ENCODE results near the gene NEAT1.
"Not testable (repeated sequence)": the region's sequence is repeated elsewhere in the genome, so short reads cannot be mapped to it uniquely, and the experiment has no call there.

The NEAT1 gene

GRCh38 chr11:65412271-65413076, 10.1 kb upstream of the NEAT1 start:
- no peak overlapping the region for H3K4me3 Mint-ChIP-seq

DNA sequence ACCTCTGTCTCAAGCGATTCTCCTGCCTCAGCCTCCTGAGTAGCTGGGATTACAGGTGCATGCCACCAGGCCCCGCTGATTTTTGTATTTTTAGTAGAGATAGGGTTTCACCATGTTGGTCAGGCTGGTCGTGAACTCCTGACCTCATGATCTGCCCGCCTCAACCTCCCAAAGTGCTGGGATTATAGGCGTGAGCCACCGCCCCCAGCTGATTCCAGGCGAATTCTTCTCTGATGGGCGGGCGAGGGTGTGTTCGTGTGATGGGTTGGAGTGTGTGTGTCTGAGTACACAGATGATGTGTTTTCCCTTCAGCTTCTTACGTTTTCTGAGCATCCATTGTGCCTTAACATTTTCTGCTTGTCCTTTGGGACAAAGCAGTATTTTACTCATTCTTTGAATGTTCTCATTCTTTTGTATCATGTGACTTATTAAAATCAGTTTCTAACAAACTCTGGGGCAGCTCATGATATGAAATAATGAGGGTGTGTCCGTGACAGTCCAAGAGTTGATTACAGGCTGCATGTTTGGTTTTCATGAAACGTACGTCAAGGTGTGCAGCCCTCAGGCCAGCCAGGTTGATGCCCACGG, 9.4 kb upstream of the NEAT1 start:
- H3K4me1 Mint-ChIP-seq (ENCODE audit: low read depth), result peaks cover 27% of the 10 kb centered on the region
- H3K4me3 Mint-ChIP-seq, H3K9me3 Mint-ChIP-seq, DNase-seq, H3K27me3 Mint-ChIP-seq, H3K27ac Mint-ChIP-seq: not testable (repeated sequence)
- peaks cover 63% of the 10 kb centered on the region for H3K36me3 Mint-ChIP-seq (ENCODE audit: low read depth)

More at GRCh38 chr11:65412271-65413076, 10.1 kb upstream of the NEAT1 start:
- no peak for DNase-seq
- H3K9me3 Mint-ChIP-seq, result no peaks in the 10 kb centered on the region
- peaks cover 67% of the 10 kb centered on the region for H3K36me3 Mint-ChIP-seq (ENCODE audit: low read depth)
- peaks cover 20% of the 10 kb centered on the region for H3K4me1 Mint-ChIP-seq (ENCODE audit: low read depth)
- no peaks in the 10 kb centered on the region for H3K27me3 Mint-ChIP-seq
- H3K27ac Mint-ChIP-seq, result peak overlapping the region; percentile 50

DNA sequence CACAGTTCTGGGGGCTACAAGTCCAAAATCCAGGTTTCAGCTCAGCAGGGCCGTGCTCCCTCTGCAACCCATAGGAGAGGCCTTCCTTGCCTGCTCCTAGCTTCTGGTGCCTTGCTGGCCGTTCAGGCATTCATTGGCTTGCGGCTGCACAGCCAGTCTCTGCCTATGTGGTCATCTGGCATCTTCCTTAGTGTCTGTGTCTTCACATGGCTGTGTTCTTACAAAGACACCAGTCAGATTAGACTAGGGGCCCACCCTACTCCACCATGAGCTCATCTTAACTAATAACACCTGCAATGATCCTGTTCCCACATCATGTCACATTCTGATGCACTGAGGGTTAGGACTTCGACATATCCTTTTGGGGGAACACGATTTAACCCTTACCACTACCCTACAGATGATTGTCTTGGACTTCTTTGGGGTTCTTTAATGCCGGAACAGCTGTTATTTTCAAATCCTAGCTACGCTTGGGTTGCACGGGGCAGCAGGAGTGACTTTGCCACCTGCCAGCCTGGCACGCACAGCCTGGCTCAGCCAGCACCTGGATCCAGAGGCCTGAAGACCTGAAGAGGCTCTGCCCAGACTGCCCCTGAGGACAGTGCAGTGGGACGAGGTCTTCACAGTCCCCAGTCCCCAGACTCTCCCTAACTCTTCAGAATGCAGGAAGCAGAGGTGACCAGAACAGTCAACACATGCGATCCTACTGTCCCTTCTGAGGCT, 7.7 kb upstream of the NEAT1 start:
- H3K4me3 Mint-ChIP-seq, result no peak overlapping the region
- no peaks in the 10 kb centered on the region for H3K27me3 Mint-ChIP-seq
- H3K4me1 Mint-ChIP-seq (ENCODE audit: low read depth), result peaks cover 38% of the 10 kb centered on the region
- H3K27ac Mint-ChIP-seq, result no peak overlapping the region
- no peak for DNase-seq
- no peaks in the 10 kb centered on the region for H3K9me3 Mint-ChIP-seq
- H3K36me3 Mint-ChIP-seq (ENCODE audit: low read depth), result peaks cover 50% of the 10 kb centered on the region

GRCh38 chr11:65415499-65416340, 6.9 kb upstream of the NEAT1 start:
- H3K4me1 Mint-ChIP-seq (ENCODE audit: low read depth), result peaks cover 45% of the 10 kb centered on the region
- DNase-seq, result no peak
- H3K36me3 Mint-ChIP-seq (ENCODE audit: low read depth), result peaks cover 48% of the 10 kb centered on the region
- H3K27ac Mint-ChIP-seq, result peak overlapping the region; percentile 100
- H3K9me3 Mint-ChIP-seq, result no peaks in the 10 kb centered on the region
- H3K4me3 Mint-ChIP-seq, result peak overlapping the region; percentile 100
- no peaks in the 10 kb centered on the region for H3K27me3 Mint-ChIP-seq

DNA sequence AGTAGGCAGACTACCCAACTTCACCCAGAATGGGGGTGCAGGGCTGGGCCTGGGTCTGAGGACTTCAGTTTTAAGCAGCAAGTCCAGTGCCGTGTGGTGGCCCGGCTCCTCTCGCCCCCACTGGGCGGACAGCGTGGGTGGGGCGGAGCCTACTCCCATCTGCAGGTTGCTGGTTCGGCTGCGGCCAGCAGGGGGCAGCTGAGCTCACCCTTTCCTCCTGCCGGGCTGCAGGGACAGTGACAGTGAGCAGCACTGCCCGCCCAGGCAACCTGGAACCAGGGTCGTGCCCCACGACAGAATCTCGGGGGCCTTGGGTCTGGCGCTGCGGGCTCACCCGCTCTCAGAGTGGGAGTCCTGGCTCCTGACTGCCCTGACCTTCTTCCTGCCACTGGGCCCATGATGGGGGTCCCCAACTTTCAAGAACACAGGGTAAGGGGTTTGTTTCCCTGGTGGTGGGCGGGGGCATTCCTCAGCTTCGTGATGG, 6.2 kb upstream of the NEAT1 start:
- Mint-ChIP-seq H3K9me3 (no peaks in the 10 kb centered on the region), H3K4me3 (peak overlapping the region; percentile 100), H3K36me3 (ENCODE audit: low read depth) (peaks cover 50% of the 10 kb centered on the region), H3K27ac (peak overlapping the region; percentile 100), H3K4me1 (ENCODE audit: low read depth) (peaks cover 49% of the 10 kb centered on the region), H3K27me3 (no peaks in the 10 kb centered on the region)
- peak; percentile 96 for DNase-seq

DNA sequence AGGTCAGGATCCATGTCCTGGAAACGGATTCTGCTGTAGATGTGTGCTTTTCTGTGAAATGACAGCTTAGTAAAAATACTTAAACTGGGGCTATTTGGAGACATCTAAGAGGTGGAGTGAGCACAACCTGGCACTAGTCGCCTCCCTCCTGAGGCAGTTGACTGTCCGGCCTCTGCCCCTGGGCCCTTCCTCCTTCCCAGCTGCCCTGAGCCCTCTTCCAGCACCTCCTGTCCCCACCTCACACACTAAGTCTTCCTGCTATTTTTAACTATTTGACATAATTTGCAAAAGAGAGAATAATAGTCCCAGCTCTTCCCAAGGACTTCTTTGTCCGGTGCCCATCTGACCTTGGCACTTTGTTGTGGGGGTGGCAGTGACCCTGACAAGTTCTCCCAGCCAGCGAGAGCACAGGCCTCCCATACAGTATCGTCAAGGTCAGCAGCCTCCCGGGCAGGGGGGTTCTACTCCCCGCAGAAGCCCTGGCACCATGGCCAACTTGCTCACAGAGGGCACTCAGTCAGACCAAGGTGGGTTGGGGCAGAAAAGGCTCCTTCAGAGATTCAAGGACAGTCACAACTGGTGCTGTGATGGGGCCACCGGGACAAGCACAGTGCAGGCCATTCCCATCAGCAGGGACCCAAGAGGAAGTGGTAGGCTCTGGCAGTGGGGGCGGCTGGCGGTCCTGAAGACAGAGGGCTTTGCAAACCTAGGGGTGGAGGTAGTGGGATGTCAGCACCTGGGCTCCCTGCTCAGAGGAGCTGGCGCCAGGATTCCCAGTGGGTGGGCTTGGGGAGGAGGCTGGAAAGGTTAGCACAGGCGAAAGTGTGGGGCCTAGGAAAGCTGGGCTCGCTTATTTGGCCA, 5.5 kb upstream of the NEAT1 start:
- peaks cover 48% of the 10 kb centered on the region for H3K36me3 Mint-ChIP-seq (ENCODE audit: low read depth)
- peak overlapping the region; percentile 100 for H3K4me3 Mint-ChIP-seq
- peak overlapping the region; percentile 100 for H3K27ac Mint-ChIP-seq
- H3K27me3 Mint-ChIP-seq, result no peaks in the 10 kb centered on the region
- H3K9me3 Mint-ChIP-seq, result no peaks in the 10 kb centered on the region
- H3K4me1 Mint-ChIP-seq (ENCODE audit: low read depth), result peaks cover 49% of the 10 kb centered on the region
- peak; percentile 68 for DNase-seq

GRCh38 chr11:65417702-65418430, 4.7 kb upstream of the NEAT1 start:
- peak overlapping the region; percentile 100 for H3K27ac Mint-ChIP-seq
- peaks cover 48% of the 10 kb centered on the region for H3K36me3 Mint-ChIP-seq (ENCODE audit: low read depth)
- no peaks in the 10 kb centered on the region for H3K9me3 Mint-ChIP-seq
- H3K27me3 Mint-ChIP-seq, result peaks cover 1% of the 10 kb centered on the region
- H3K4me1 Mint-ChIP-seq (ENCODE audit: low read depth), result peaks cover 53% of the 10 kb centered on the region
- peak; percentile 75 for DNase-seq
- peak overlapping the region; percentile 100 for H3K4me3 Mint-ChIP-seq

GRCh38 chr11:65418431-65418680, 4.2 kb upstream of the NEAT1 start:
- Mint-ChIP-seq H3K36me3 (ENCODE audit: low read depth) (peaks cover 49% of the 10 kb centered on the region), H3K4me3 (peak overlapping the region; percentile 100), H3K4me1 (ENCODE audit: low read depth) (peaks cover 54% of the 10 kb centered on the region), H3K9me3 (no peaks in the 10 kb centered on the region), H3K27ac (peak overlapping the region; percentile 100), H3K27me3 (peaks cover 2% of the 10 kb centered on the region)
- DNase-seq, result no peak

DNA sequence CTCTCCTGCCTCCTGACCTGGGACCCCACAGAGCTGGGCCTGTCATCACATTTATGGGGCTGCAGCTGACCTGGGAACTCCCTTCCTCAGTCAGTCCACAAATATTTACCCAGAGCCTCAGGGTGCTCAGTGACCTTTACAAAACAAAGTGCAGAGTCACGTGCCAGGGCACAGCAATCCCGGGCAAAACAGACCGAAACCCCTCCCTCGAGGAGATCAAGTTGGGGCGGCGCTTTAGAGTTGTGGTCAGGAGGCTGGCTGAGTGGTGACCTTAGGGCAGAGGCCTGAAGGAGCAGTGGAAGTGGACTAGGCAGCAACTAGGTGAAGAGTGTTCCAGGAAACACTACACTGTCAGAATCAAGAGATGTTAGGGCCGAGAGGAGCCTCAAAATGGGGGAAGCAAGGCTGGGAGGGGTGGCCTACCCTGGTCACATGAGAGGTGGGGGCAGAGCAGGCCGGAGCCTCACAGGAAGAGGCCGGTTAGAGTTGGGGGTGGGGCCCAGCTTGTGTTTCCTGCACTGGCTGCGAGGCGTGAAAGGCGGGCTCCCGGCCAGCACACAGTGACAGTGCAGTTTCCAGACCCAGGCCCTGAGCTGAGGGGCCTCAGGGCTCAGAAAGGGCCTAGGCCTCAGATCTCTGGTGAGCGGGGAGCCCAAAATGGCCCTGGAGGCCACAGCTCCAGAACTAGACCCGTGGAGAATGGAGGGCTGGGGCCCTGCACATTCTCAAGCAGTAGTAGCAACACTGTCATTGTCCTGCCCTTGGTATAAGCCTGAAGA, 3.7 kb upstream of the NEAT1 start:
- Mint-ChIP-seq H3K36me3 (ENCODE audit: low read depth) (peaks cover 49% of the 10 kb centered on the region), H3K27me3 (peaks cover 2% of the 10 kb centered on the region), H3K9me3 (no peaks in the 10 kb centered on the region), H3K4me3 (peak overlapping the region; percentile 100), H3K4me1 (ENCODE audit: low read depth) (peaks cover 54% of the 10 kb centered on the region), H3K27ac (peak overlapping the region; percentile 100)
- peak; percentile 91 for DNase-seq

DNA sequence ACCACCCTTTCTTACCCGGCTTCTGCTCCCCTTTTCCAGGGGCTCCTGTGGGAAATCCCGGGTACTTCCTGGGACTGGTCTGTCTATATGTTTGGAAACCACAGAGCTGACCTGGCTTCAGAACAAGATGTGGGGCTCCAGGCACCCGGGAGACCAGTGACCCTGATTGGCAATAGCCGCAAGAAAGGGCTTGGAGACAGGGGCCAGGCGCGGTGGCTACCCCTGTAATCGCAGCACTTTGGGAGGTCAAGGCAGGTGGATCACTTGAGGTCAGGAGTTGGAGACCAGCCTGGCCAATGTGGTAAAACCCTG, 3.2 kb upstream of the NEAT1 start:
- peak overlapping the region; percentile 100 for H3K27ac Mint-ChIP-seq
- DNase-seq, result no peak
- H3K36me3 Mint-ChIP-seq (ENCODE audit: low read depth), result peaks cover 52% of the 10 kb centered on the region
- peaks cover 54% of the 10 kb centered on the region for H3K4me1 Mint-ChIP-seq (ENCODE audit: low read depth)
- peak overlapping the region; percentile 100 for H3K4me3 Mint-ChIP-seq
- H3K27me3 Mint-ChIP-seq, result peaks cover 2% of the 10 kb centered on the region
- H3K9me3 Mint-ChIP-seq, result no peaks in the 10 kb centered on the region

DNA sequence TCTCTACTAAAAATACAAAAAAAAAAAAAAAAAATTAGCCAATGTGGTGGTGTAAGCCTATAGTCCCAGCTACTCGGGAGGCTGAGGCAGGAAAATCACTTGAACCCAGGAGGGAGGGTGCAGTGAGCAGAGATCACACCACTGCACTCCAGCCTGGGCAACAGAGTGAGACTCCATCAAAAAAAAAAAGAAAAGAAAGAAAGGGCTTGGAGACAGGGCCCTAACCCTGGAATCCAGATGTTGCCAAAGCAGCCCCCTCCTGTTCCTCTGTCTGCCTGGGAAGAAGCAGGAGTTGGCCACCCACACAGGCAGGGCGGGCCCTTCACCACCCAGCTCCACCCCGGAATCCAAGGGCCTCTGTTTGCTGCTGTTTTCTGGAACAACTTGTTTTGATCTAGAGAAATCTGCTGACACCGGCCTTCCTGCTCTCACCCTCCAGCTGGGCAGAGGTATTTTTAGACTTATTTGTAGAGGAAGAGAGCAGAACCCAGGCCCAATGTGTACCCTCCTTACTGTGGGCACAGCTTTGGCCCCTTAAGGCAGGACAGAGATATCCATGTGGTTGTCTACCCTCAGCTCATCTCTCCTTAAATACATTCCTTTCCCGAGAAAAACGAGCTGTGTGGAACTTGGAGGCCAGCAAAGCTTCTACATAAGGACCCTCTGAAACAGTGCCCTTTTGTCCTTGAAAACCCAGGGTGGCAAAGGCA, 2.7 kb upstream of the NEAT1 start:
- Mint-ChIP-seq H3K9me3 (no peaks in the 10 kb centered on the region), H3K27me3 (peaks cover 2% of the 10 kb centered on the region), H3K4me1 (ENCODE audit: low read depth) (peaks cover 57% of the 10 kb centered on the region), H3K36me3 (ENCODE audit: low read depth) (peaks cover 55% of the 10 kb centered on the region), H3K27ac (peak overlapping the region; percentile 100), H3K4me3 (peak overlapping the region; percentile 100)
- DNase-seq, result peak; percentile 80

GRCh38 chr11:65420506-65420905, 2.1 kb upstream of the NEAT1 start:
- Mint-ChIP-seq H3K27ac (peak overlapping the region; percentile 100), H3K9me3 (no peaks in the 10 kb centered on the region), H3K36me3 (ENCODE audit: low read depth) (peaks cover 61% of the 10 kb centered on the region)

More at GRCh38 chr11:65420506-65420905, 2.1 kb upstream of the NEAT1 start:
- Mint-ChIP-seq H3K27me3 (peaks cover 2% of the 10 kb centered on the region), H3K4me1 (ENCODE audit: low read depth) (peaks cover 61% of the 10 kb centered on the region), H3K4me3 (peak overlapping the region; percentile 100)
- DNase-seq, result peak; percentile 48

Data from activated T-cell treated with anti-CD3 and anti-CD28 coated beads, Interleukin-2, amount 50 U/mL, for 24 hours (primary cell).